Left ventricle myocardium inferior (tissue), 1 donor: ENCODE measurements around the gene RFT1. TPM values are rescaled to one million over a fixed set of nuclear protein-coding genes. Genes with fewer than 3 reads are reported as not detected.

Source experiments
- DNase-seq: peaks from one replicate; pipeline ENCODE4 v3.0.0-alpha.2; 2020
- H3K27ac ChIP-seq: fragments of 200-600 bp; replicated peaks from 2 replicates; pipeline ENCODE4 v1.8.0; 2021
- H3K27me3 ChIP-seq: fragments of 200-600 bp; 2 replicates; pipeline ENCODE4 v1.8.0; 2021; ENCODE audit warnings: low read depth
- H3K36me3 ChIP-seq: fragments of 200-600 bp; 2 replicates; pipeline ENCODE4 v1.8.0; 2021
- H3K4me1 ChIP-seq: fragments of 200-600 bp; 2 replicates; pipeline ENCODE4 v1.8.0; 2021
- H3K4me3 ChIP-seq: fragments of 200-600 bp; 2 replicates; pipeline ENCODE4 v1.8.0; 2021; ENCODE audit warnings: mild to moderate bottlenecking, moderate library complexity
- H3K9me3 ChIP-seq: fragments of 200-600 bp; replicated peaks from 2 replicates; pipeline ENCODE4 v1.8.0; 2021
- intact Hi-C: fragments of 100-400 bp; cut with micrococcal nuclease; formaldehyde crosslinking; loops from one replicate; pipeline ENCODE4 v1.11.0; 2022
- total RNA-seq: library from RNA; stranded (reverse); fragmentation: NEBNext Ultra II Directional; extraction: Animal tissue kit (Norgen Biotek cat#: 25700); gene quantifications from one replicate; pipeline ENCODE4 v1.2.1, GENCODE V29; 2021
- TF ChIP-seq, protein P1 (sequence below): fragments of 200-600 bp; IDR thresholded peaks from 2 replicates; pipeline ENCODE4 v1.8.0; 2021; ENCODE audit warnings: antibody characterized with exemption, mild to moderate bottlenecking, borderline replicate concordance
- donor health status: DM: no; HTN: yes; CAD: no; lungs with severe emphysema.

Gene RFT1
- total RNA-seq, 1 donor from 2014 or later, result 9.4 TPM

GRCh38 chr3:53161450-53161819 lies 31.2 kb upstream of the RFT1 start:
- intact Hi-C loops, result no loop called here
- Histone ChIP-seq H3K27me3 (peaks cover 5% of the 10 kb centered on the region), H3K4me1 (peaks cover 53% of the 10 kb centered on the region), H3K4me3 (peak overlapping the region; percentile 82), H3K27ac (peak overlapping the region; percentile 86), H3K36me3 (no peaks in the 10 kb centered on the region), H3K9me3 (no peaks in the 10 kb centered on the region)
- TF ChIP-seq, protein P1, sequence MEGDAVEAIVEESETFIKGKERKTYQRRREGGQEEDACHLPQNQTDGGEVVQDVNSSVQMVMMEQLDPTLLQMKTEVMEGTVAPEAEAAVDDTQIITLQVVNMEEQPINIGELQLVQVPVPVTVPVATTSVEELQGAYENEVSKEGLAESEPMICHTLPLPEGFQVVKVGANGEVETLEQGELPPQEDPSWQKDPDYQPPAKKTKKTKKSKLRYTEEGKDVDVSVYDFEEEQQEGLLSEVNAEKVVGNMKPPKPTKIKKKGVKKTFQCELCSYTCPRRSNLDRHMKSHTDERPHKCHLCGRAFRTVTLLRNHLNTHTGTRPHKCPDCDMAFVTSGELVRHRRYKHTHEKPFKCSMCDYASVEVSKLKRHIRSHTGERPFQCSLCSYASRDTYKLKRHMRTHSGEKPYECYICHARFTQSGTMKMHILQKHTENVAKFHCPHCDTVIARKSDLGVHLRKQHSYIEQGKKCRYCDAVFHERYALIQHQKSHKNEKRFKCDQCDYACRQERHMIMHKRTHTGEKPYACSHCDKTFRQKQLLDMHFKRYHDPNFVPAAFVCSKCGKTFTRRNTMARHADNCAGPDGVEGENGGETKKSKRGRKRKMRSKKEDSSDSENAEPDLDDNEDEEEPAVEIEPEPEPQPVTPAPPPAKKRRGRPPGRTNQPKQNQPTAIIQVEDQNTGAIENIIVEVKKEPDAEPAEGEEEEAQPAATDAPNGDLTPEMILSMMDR, result no peak
- DNase-seq, result peak; percentile 52

DNA sequence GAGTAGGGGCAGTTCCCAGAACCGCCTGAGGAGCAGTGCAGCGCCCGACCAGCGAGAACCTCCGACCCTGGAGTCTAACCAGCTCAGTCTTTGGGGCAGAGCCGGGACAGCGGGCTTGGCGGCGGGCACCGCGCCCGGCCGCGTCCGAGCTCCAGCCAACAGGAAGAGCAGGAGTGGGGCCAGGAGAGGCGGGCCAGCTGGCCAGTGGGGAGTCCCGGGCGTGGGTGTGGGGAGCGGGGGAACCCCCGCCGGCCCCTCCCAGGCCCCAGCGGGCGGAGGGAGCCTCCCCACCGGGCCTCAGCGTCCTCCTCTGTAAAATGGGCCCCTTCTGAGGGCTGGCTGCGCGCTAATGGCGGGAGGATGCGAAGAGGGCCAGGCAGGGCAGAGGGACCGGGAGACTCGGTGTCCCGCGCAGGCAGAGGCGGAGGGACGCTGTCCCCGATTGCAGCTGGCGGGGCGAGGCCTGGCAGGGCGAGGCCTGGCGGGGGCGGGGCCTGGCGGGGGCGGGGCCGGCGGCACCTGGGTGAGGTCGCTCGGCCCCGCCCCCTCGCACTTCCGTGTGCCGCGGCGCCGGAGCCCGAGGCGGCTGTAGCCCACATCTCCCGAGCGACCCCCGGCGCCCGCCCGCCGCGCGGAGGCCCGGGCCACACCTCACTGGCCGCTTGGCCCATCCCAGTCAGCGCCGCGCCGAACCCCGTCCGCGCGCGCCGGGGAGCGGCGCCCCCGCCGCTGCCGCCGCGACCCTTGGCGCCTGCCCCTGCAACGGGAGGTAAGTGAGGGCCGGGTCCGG lies 30.6 kb upstream of the RFT1 start, which contains the start of gene PRKCD:
PRKCD (plus strand) TSS at position 550 of the 790 bp plus-strand sequence. CDS start 17,214 bp downstream, outside the sequence.
- Histone ChIP-seq H3K9me3 (no peaks in the 10 kb centered on the region), H3K4me1 (peaks cover 55% of the 10 kb centered on the region), H3K27me3 (peaks cover 8% of the 10 kb centered on the region), H3K4me3 (peak within 1 kb of the TSS; percentile 82), H3K27ac (peak within 1 kb of the TSS; percentile 86), H3K36me3 (no peaks in the 10 kb centered on the region)
- DNase-seq, result peak; percentile 84
- TF ChIP-seq, protein P1, result peak; percentile 66
- intact Hi-C loops, result no loop called here

DNA sequence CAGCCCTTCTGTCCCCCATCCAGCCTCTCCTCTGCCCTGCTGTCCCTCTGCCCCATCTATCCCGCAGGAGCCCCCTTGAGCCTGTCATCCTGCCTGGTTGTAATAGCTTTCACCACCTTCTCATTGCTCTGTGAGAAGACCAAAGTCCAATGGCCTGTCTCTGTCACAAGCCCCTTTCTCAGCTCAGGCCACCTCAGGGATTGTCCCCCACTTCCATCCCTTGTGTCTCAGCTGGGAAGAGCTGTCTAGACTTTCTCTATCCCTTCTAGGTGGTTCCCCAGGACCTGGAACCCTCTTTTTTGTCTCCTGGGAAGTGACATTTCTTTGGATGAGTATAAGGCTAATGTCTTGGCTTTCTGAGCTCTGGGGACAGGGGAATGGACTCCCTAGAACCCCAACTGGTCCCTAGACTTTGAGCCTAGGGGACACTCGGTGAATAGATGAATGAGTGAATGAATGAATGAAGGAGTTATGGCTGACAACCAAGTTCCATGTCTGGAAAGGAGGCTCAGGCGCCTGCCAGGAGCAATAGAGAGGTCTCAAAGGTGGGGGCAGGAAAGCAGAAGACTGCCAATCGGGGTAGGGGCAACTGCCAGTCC lies 29.9 kb upstream of the RFT1 start:
- Histone ChIP-seq H3K4me1 (peaks cover 62% of the 10 kb centered on the region), H3K27ac (peak overlapping the region; percentile 86), H3K36me3 (no peaks in the 10 kb centered on the region), H3K9me3 (no peaks in the 10 kb centered on the region), H3K27me3 (peaks cover 15% of the 10 kb centered on the region), H3K4me3 (peak overlapping the region; percentile 82)
- TF ChIP-seq, protein P1, result no peak
- DNase-seq, result no peak
- intact Hi-C loops, result no loop called here

DNA sequence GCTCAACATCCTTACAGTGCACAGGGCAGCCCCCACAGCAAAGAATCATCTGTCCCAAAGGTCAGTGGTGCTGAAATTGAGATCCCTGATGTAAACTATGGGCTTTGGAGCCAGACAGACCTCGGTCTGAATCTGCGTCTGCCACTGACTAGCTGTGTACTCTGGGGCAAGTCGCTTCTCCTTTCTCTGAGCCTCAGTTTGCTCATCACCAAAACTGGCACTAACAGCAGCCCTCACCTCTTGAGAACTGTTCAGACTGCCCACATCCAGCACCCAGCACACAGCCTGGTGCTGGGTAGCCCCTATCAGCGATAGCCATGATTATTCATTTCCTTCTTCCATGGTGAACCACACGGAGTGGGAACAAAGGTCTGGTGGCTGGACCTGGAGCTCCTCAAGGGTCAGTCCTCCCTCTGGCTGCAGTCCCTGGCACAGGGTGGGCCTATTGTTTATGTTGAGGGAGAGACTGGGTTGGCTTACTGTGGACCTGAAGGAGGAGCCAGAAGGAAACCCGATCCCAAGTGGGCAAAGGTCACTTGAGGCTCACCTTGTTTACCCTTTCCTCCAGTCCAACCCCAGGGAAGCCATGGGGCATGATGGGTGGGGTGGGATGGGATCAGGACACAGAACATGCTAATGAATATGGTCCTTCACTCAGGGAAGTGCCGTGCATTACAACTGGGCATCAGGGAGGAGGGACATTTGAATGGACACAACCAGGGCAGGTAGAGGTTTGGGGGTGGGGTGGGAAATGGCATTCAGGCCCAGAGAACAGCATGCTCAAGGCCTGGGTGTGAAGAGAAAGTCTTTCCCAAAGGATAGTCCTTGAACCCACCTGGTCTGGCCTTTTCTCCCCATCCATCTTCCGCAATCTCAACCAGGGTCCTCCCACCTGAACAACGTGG lies 29.2 kb upstream of the RFT1 start:
- peak overlapping the region; percentile 82 for H3K4me3 ChIP-seq
- no peaks in the 10 kb centered on the region for H3K36me3 ChIP-seq
- peak overlapping the region; percentile 86 for H3K27ac ChIP-seq
- TF ChIP-seq, protein P1, result peak; percentile 14
- no peaks in the 10 kb centered on the region for H3K9me3 ChIP-seq
- intact Hi-C loops, result no loop called here
- DNase-seq, result no peak
- H3K27me3 ChIP-seq, result peaks cover 18% of the 10 kb centered on the region
- peaks cover 70% of the 10 kb centered on the region for H3K4me1 ChIP-seq

DNA sequence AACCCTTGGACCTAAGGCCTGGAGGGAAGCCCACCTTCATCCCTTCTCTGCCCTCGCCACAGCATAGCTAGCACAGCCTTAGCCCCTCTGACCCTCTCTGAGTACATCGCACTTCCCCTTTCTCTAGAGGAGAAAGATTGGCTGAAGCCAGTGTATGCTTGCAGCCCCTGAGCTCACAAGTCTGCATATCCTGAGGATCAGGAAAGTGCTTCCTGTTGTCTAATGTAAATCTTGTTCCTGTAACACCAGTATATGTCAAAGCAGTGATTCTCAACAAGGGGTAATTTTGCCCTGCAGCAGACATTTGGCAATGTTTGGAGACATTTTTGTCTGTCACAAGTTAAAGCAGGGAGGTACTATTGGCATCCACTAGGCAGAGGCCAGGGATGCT lies 28.5 kb upstream of the RFT1 start:
- no peak for DNase-seq
- Histone ChIP-seq H3K9me3 (no peaks in the 10 kb centered on the region), H3K4me3 (no peak overlapping the region), H3K36me3 (no peaks in the 10 kb centered on the region), H3K4me1 (peaks cover 71% of the 10 kb centered on the region), H3K27me3 (peaks cover 18% of the 10 kb centered on the region), H3K27ac (no peak overlapping the region)
- TF ChIP-seq, protein P1, result no peak
- intact Hi-C loops, result no loop called here
